ENCODE data around the gene AKR1C8. TPM values are rescaled to one million over a fixed set of nuclear protein-coding genes. Genes with fewer than 3 reads are reported as not detected.
"Not testable (repeated sequence)": the region's sequence is repeated elsewhere in the genome, so short reads cannot be mapped to it uniquely, and the experiment has no call there.

AKR1C8 gene
- total and polyA plus RNA-seq, 4 donors: 0.20 to 0.94 TPM; not detected in 2

- H3K4me3 ChIP-seq (ENCODE audit: low read depth, low read length); H3K27me3 ChIP-seq (ENCODE audit: control insufficient read depth, insufficient read depth, low read length); H3K4me1 ChIP-seq (ENCODE audit: control insufficient read depth, insufficient read depth, low read length); H3K9me3 ChIP-seq (ENCODE audit: control insufficient read depth, insufficient read depth, low read length); DNase-seq (ENCODE audit: low read depth in 4 of 6, low spot score in 6 of 6); H3K27ac ChIP-seq (ENCODE audit: low read depth, low read length); H3K36me3 ChIP-seq (ENCODE audit: control insufficient read depth, insufficient read depth, low read length): not testable (repeated sequence)
- 90% methylated on average over 12 of the region's 12 CpGs for WGBS (ENCODE audit: insufficient coverage)
These were observed 4.4 kb downstream of the AKR1C8 start for GRCh38 chr10:5180503-5180902.

- not testable (repeated sequence) for H3K4me3 ChIP-seq (ENCODE audit: low read depth, low read length); H3K27ac ChIP-seq (ENCODE audit: low read depth, low read length); H3K9me3 ChIP-seq (ENCODE audit: control insufficient read depth, insufficient read depth, low read length); H3K4me1 ChIP-seq (ENCODE audit: control insufficient read depth, insufficient read depth, low read length); H3K36me3 ChIP-seq (ENCODE audit: control insufficient read depth, insufficient read depth, low read length); DNase-seq (ENCODE audit: low read depth in 4 of 6, low spot score in 6 of 6); H3K27me3 ChIP-seq (ENCODE audit: control insufficient read depth, insufficient read depth, low read length)
- no CpG with 5 or more reads among the region's 3 CpGs for whole genome bisulfite sequencing (ENCODE audit: insufficient coverage)
These were observed 9.4 kb downstream of the AKR1C8 start for GRCh38 chr10:5175581-5175980.

GRCh38 chr10:5168897-5169420, 16.0 kb downstream of the AKR1C8 start:
- WGBS (ENCODE audit: insufficient coverage): 68% methylated on average over 2 of the region's 5 CpGs
- peaks cover 13% of the 10 kb centered on the region for H3K9me3 ChIP-seq (ENCODE audit: control insufficient read depth, insufficient read depth, low read length)
- no peak overlapping the region for H3K27ac ChIP-seq (ENCODE audit: low read depth, low read length)

GRCh38 chr10:5165738-5166137, 19.2 kb downstream of the AKR1C8 start:
- WGBS (ENCODE audit: insufficient coverage): no CpG with 5 or more reads among the region's 1 CpG
- H3K27me3 ChIP-seq (ENCODE audit: control insufficient read depth, insufficient read depth, low read length): no peaks in the 10 kb centered on the region
- H3K27ac ChIP-seq (ENCODE audit: low read depth, low read length): no peak overlapping the region
- no peak for DNase-seq (ENCODE audit: low read depth in 4 of 6, low spot score in 6 of 6)
- no peaks in the 10 kb centered on the region for H3K4me1 ChIP-seq (ENCODE audit: control insufficient read depth, insufficient read depth, low read length)
- no peak overlapping the region for H3K4me3 ChIP-seq (ENCODE audit: low read depth, low read length)
- no peaks in the 10 kb centered on the region for H3K36me3 ChIP-seq (ENCODE audit: control insufficient read depth, insufficient read depth, low read length)
- peaks cover 18% of the 10 kb centered on the region for H3K9me3 ChIP-seq (ENCODE audit: control insufficient read depth, insufficient read depth, low read length)

More at GRCh38 chr10:5168897-5169420, 16.0 kb downstream of the AKR1C8 start:
- H3K27me3 ChIP-seq (ENCODE audit: control insufficient read depth, insufficient read depth, low read length): no peaks in the 10 kb centered on the region
- no peaks in the 10 kb centered on the region for H3K36me3 ChIP-seq (ENCODE audit: control insufficient read depth, insufficient read depth, low read length)
- DNase-seq (ENCODE audit: low read depth in 4 of 6, low spot score in 6 of 6): peak in 1 of 6 donors; percentile 5
- no peak overlapping the region for H3K4me3 ChIP-seq (ENCODE audit: low read depth, low read length)
- H3K4me1 ChIP-seq (ENCODE audit: control insufficient read depth, insufficient read depth, low read length): no peaks in the 10 kb centered on the region

- no peak overlapping the region for H3K27ac ChIP-seq (ENCODE audit: low read depth, low read length)
- no peaks in the 10 kb centered on the region for H3K4me1 ChIP-seq (ENCODE audit: control insufficient read depth, insufficient read depth, low read length)
- H3K4me3 ChIP-seq (ENCODE audit: low read depth, low read length): no peak overlapping the region
- WGBS (ENCODE audit: insufficient coverage): 63% methylated on average over 1 of the region's 2 CpGs
- H3K9me3 ChIP-seq (ENCODE audit: control insufficient read depth, insufficient read depth, low read length): peaks cover 20% of the 10 kb centered on the region
- no peaks in the 10 kb centered on the region for H3K27me3 ChIP-seq (ENCODE audit: control insufficient read depth, insufficient read depth, low read length)
- H3K36me3 ChIP-seq (ENCODE audit: control insufficient read depth, insufficient read depth, low read length): no peaks in the 10 kb centered on the region
- DNase-seq (ENCODE audit: low read depth in 4 of 6, low spot score in 6 of 6): no peak
These were observed 21.5 kb downstream of the AKR1C8 start for GRCh38 chr10:5163487-5163886.

- no peak for DNase-seq (ENCODE audit: low read depth in 4 of 6, low spot score in 6 of 6)
- H3K4me1 ChIP-seq (ENCODE audit: control insufficient read depth, insufficient read depth, low read length): no peaks in the 10 kb centered on the region
- 73% methylated on average over 4 of the region's 6 CpGs for WGBS (ENCODE audit: insufficient coverage)
- H3K9me3 ChIP-seq (ENCODE audit: control insufficient read depth, insufficient read depth, low read length): peaks cover 7% of the 10 kb centered on the region
- no peaks in the 10 kb centered on the region for H3K27me3 ChIP-seq (ENCODE audit: control insufficient read depth, insufficient read depth, low read length)
- H3K36me3 ChIP-seq (ENCODE audit: control insufficient read depth, insufficient read depth, low read length): no peaks in the 10 kb centered on the region
- no peak overlapping the region for H3K4me3 ChIP-seq (ENCODE audit: low read depth, low read length)
- no peak overlapping the region for H3K27ac ChIP-seq (ENCODE audit: low read depth, low read length)
These were observed 25.8 kb downstream of the AKR1C8 start for GRCh38 chr10:5159126-5159525.

GRCh38 chr10:5157501-5157900, 27.4 kb downstream of the AKR1C8 start:
- peaks cover 5% of the 10 kb centered on the region for H3K9me3 ChIP-seq (ENCODE audit: control insufficient read depth, insufficient read depth, low read length)
- no peak for DNase-seq (ENCODE audit: low read depth in 4 of 6, low spot score in 6 of 6)
- no peaks in the 10 kb centered on the region for H3K36me3 ChIP-seq (ENCODE audit: control insufficient read depth, insufficient read depth, low read length)
- no peak overlapping the region for H3K27ac ChIP-seq (ENCODE audit: low read depth, low read length)
- no peaks in the 10 kb centered on the region for H3K27me3 ChIP-seq (ENCODE audit: control insufficient read depth, insufficient read depth, low read length)
- H3K4me3 ChIP-seq (ENCODE audit: low read depth, low read length): no peak overlapping the region
- WGBS (ENCODE audit: insufficient coverage): 84% methylated on average over 9 of the region's 10 CpGs
- H3K4me1 ChIP-seq (ENCODE audit: control insufficient read depth, insufficient read depth, low read length): no peaks in the 10 kb centered on the region

- 80% methylated on average over 1 of the region's 1 CpG for WGBS (ENCODE audit: insufficient coverage)
- Histone ChIP-seq H3K27me3 (ENCODE audit: control insufficient read depth, insufficient read depth, low read length) (no peaks in the 10 kb centered on the region), H3K27ac (ENCODE audit: low read depth, low read length) (no peak overlapping the region), H3K4me3 (ENCODE audit: low read depth, low read length) (no peak overlapping the region), H3K9me3 (ENCODE audit: control insufficient read depth, insufficient read depth, low read length) (peaks cover 2% of the 10 kb centered on the region), H3K4me1 (ENCODE audit: control insufficient read depth, insufficient read depth, low read length) (no peaks in the 10 kb centered on the region), H3K36me3 (ENCODE audit: control insufficient read depth, insufficient read depth, low read length) (no peaks in the 10 kb centered on the region)
- no peak for DNase-seq (ENCODE audit: low read depth in 4 of 6, low spot score in 6 of 6)
These were observed 29.0 kb downstream of the AKR1C8 start for GRCh38 chr10:5155951-5156350.

- Histone ChIP-seq H3K4me1 (ENCODE audit: control insufficient read depth, insufficient read depth, low read length) (no peaks in the 10 kb centered on the region), H3K9me3 (ENCODE audit: control insufficient read depth, insufficient read depth, low read length) (no peaks in the 10 kb centered on the region), H3K27me3 (ENCODE audit: control insufficient read depth, insufficient read depth, low read length) (no peaks in the 10 kb centered on the region), H3K36me3 (ENCODE audit: control insufficient read depth, insufficient read depth, low read length) (no peaks in the 10 kb centered on the region), H3K27ac (ENCODE audit: low read depth, low read length) (no peak overlapping the region), H3K4me3 (ENCODE audit: low read depth, low read length) (no peak overlapping the region)
- no peak for DNase-seq (ENCODE audit: low read depth in 4 of 6, low spot score in 6 of 6)
- 83% methylated on average over 1 of the region's 3 CpGs for WGBS (ENCODE audit: insufficient coverage)
These were observed 33.9 kb downstream of the AKR1C8 start for GRCh38 chr10:5151076-5151475.

GRCh38 chr10:5148678-5149032, 36.3 kb downstream of the AKR1C8 start:
- Histone ChIP-seq H3K27me3 (ENCODE audit: control insufficient read depth, insufficient read depth, low read length) (no peaks in the 10 kb centered on the region), H3K4me3 (ENCODE audit: low read depth, low read length) (no peak overlapping the region), H3K9me3 (ENCODE audit: control insufficient read depth, insufficient read depth, low read length) (no peaks in the 10 kb centered on the region), H3K27ac (ENCODE audit: low read depth, low read length) (no peak overlapping the region), H3K4me1 (ENCODE audit: control insufficient read depth, insufficient read depth, low read length) (no peaks in the 10 kb centered on the region), H3K36me3 (ENCODE audit: control insufficient read depth, insufficient read depth, low read length) (no peaks in the 10 kb centered on the region)
- WGBS (ENCODE audit: insufficient coverage): no CpG with 5 or more reads among the region's 1 CpG
- DNase-seq (ENCODE audit: low read depth in 4 of 6, low spot score in 6 of 6): no peak

All from spinal cord (tissue), 10 donors.